HG03097 (cell line): ENCODE data around the gene ZDHHC21.

Source experiments
- ATAC-seq: cut with Tn5 transposase; IDR thresholded peaks from one replicate; pipeline ENCODE4 v1.9.1; 2021; ENCODE audit not compliant: unreplicated experiment, low FRiP score

ZDHHC21 gene

GRCh38 chr9:14693251-14693861, at the start of gene ZDHHC21:
Gene ZDHHC21, minus strand, starts transcription at chr9:14693432. Its CDS starts 19,092 bp downstream, at chr9:14674340.
- ATAC-seq: peak; percentile 83

GRCh38 chr9:14741369-14741768, 48.1 kb upstream of the ZDHHC21 start:
- peak; percentile 83 for ATAC-seq

GRCh38 chr9:14733133-14733532, 39.9 kb upstream of the ZDHHC21 start:
- no peak for ATAC-seq

- ATAC-seq: no peak
Measured at GRCh38 chr9:14731294-14731981, 38.2 kb upstream of the ZDHHC21 start.

GRCh38 chr9:14730461-14730898, 37.2 kb upstream of the ZDHHC21 start:
- no peak for ATAC-seq

- no peak for ATAC-seq
Measured at GRCh38 chr9:14723301-14723700, 30.1 kb upstream of the ZDHHC21 start.

- no peak for ATAC-seq
Measured at GRCh38 chr9:14722391-14723035, 29.3 kb upstream of the ZDHHC21 start, which contains the start of gene CER1. Gene CER1, minus strand, starts transcription at chr9:14722733. Its CDS starts 61 bp downstream, at chr9:14722672.

GRCh38 chr9:14719231-14719923, 26.1 kb upstream of the ZDHHC21 start:
- ATAC-seq: no peak

GRCh38 chr9:14715102-14715501, 21.9 kb upstream of the ZDHHC21 start:
- no peak for ATAC-seq

- ATAC-seq: no peak
Measured at GRCh38 chr9:14713187-14713767, 20.0 kb upstream of the ZDHHC21 start.

GRCh38 chr9:14710804-14711203, 17.6 kb upstream of the ZDHHC21 start:
- no peak for ATAC-seq

- ATAC-seq: no peak
Measured at GRCh38 chr9:14706530-14707140, 13.4 kb upstream of the ZDHHC21 start.

- ATAC-seq: no peak
Measured at GRCh38 chr9:14705079-14705478, 11.8 kb upstream of the ZDHHC21 start.

GRCh38 chr9:14704281-14704680, 11.0 kb upstream of the ZDHHC21 start:
- no peak for ATAC-seq

- no peak for ATAC-seq
Measured at GRCh38 chr9:14702200-14702720, 9.0 kb upstream of the ZDHHC21 start.

GRCh38 chr9:14692470-14693250, 572 bp downstream of the ZDHHC21 start:
- ATAC-seq: peak; percentile 43

- ATAC-seq: no peak
Measured at GRCh38 chr9:14690948-14691730, 2.1 kb downstream of the ZDHHC21 start.

- ATAC-seq: no peak
Measured at GRCh38 chr9:14687042-14687719, 6.1 kb downstream of the ZDHHC21 start.
